HG03575 (cell line): ENCODE data around the gene DCDC2.
"Not testable (repeated sequence)": the region's sequence is repeated elsewhere in the genome, so short reads cannot be mapped to it uniquely, and the experiment has no call there.

Source experiments
- ATAC-seq: cut with Tn5 transposase; IDR thresholded peaks from one replicate; pipeline ENCODE4 v1.9.1; 2021; ENCODE audit not compliant: unreplicated experiment, insufficient number of reproducible peaks, low FRiP score; ENCODE audit errors: extremely low read depth

DCDC2 gene

GRCh38 chr6:24357336-24358218, at the start of gene DCDC2:
Gene DCDC2, minus strand, starts transcription at chr6:24358059. Its CDS starts 309 bp downstream, at chr6:24357750.
- no peak for ATAC-seq

- ATAC-seq, result no peak
Observed at GRCh38 chr6:24405262-24405661, 47.4 kb upstream of the DCDC2 start.

- ATAC-seq, result no peak
Observed at GRCh38 chr6:24403501-24403824, 45.6 kb upstream of the DCDC2 start.

GRCh38 chr6:24402697-24403500, 45.0 kb upstream of the DCDC2 start, which contains the start of gene MRS2:
Gene MRS2, plus strand, starts transcription at chr6:24402936. Its CDS starts 111 bp downstream, at chr6:24403047.
- peak; percentile 81 for ATAC-seq

- no peak for ATAC-seq
Observed at GRCh38 chr6:24401458-24401857, 43.6 kb upstream of the DCDC2 start.

- ATAC-seq, result not testable (repeated sequence)
Observed at GRCh38 chr6:24400045-24401039, 42.5 kb upstream of the DCDC2 start.

- no peak for ATAC-seq
Observed at GRCh38 chr6:24397631-24398030, 39.8 kb upstream of the DCDC2 start.

- ATAC-seq, result no peak
Observed at GRCh38 chr6:24396824-24397223, 39.0 kb upstream of the DCDC2 start.

GRCh38 chr6:24394780-24395437, 37.0 kb upstream of the DCDC2 start:
- ATAC-seq, result no peak

- ATAC-seq, result no peak
Observed at GRCh38 chr6:24394061-24394779, 36.4 kb upstream of the DCDC2 start.

- ATAC-seq, result no peak
Observed at GRCh38 chr6:24391756-24392405, 34.0 kb upstream of the DCDC2 start.

- ATAC-seq, result no peak
Observed at GRCh38 chr6:24391208-24391607, 33.3 kb upstream of the DCDC2 start.

GRCh38 chr6:24387818-24388217, 30.0 kb upstream of the DCDC2 start:
- no peak for ATAC-seq

GRCh38 chr6:24385536-24386269, 27.8 kb upstream of the DCDC2 start:
- ATAC-seq, result no peak

GRCh38 chr6:24384369-24385130, 26.7 kb upstream of the DCDC2 start:
- not testable (repeated sequence) for ATAC-seq

GRCh38 chr6:24382891-24383494, 25.1 kb upstream of the DCDC2 start:
- ATAC-seq, result not testable (repeated sequence)
